GM13976 (cell line): ENCODE results near the gene AKR1C2.

ENCODE experiments used
- DNase-seq: peaks from one replicate; pipeline ENCODE4 v3.0.0; 2012; ENCODE audit warnings: low spot score
- in situ Hi-C: fragments of 300-500 bp; cut with MboI; formaldehyde crosslinking; loops from one replicate; pipeline ENCODE4 v1.12.0; 2022; ENCODE audit warnings: low sequenced_read_pairs, mixed read lengths, inconsistent platforms; ENCODE audit not compliant: unreplicated experiment
- TF ChIP-seq, protein P1 (sequence below): IDR thresholded peaks from 2 replicates; pipeline ENCODE4 v1.5.1; 2012; ENCODE audit warnings: borderline replicate concordance, mild to moderate bottlenecking; ENCODE audit not compliant: insufficient read depth; ENCODE audit errors: extremely low read depth, missing control alignments, control extremely low read depth

AKR1C2 gene

DNA sequence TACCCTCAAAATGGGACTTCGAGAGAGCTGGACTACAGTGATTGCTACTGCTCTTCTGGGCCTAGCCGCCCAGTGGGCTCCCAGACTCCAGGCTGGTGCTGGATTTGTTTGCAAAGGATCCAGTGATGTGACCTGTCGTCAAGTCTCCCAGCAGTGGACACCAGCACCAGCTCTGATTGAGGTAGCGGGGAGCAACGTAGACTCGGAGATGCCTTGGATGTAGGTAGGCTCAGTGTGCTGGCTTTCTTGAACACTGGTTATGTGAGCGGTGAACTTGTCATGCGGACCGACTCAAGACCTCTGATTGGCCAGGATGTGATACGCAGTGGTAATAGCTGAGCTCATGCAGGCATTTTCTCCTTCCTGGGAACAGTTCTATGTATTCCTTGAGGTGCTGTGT is 19.4 kb downstream of the AKR1C2 start:
- TF ChIP-seq, protein P1, sequence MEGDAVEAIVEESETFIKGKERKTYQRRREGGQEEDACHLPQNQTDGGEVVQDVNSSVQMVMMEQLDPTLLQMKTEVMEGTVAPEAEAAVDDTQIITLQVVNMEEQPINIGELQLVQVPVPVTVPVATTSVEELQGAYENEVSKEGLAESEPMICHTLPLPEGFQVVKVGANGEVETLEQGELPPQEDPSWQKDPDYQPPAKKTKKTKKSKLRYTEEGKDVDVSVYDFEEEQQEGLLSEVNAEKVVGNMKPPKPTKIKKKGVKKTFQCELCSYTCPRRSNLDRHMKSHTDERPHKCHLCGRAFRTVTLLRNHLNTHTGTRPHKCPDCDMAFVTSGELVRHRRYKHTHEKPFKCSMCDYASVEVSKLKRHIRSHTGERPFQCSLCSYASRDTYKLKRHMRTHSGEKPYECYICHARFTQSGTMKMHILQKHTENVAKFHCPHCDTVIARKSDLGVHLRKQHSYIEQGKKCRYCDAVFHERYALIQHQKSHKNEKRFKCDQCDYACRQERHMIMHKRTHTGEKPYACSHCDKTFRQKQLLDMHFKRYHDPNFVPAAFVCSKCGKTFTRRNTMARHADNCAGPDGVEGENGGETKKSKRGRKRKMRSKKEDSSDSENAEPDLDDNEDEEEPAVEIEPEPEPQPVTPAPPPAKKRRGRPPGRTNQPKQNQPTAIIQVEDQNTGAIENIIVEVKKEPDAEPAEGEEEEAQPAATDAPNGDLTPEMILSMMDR = no peak
- DNase-seq = no peak
- in situ Hi-C loops = no loop called here

DNA sequence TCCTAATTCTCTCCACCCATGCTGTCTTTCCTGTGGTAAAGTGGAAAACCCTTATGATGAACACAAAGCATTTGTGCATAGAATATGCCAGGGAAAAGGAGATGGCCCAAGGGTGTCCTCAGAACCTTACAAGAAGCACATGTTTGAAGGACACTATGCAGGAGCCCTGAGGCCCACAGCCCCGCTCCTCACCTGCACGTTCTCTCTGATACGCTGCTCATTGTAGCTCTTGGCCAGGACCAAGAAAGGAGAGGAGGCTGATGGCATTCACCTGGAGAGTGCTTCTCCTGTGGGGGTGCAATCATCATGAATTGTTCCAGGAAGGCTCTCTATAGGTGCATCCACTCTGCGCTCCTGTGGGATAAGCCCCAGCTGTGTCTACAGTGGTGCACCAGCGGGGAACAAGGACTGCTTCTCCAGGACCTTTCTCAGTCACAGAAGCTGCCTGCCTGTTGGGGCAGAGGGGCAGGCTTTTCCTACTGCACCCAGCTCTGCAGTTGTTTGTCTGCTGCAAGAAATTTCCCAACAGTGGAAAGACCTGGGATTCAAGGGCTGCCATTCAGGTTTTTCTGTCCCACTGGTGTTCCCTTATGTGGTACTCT is 19.9 kb downstream of the AKR1C2 start:
- TF ChIP-seq, protein P1 = no peak
- DNase-seq = no peak
- in situ Hi-C loops = no loop called here

DNA sequence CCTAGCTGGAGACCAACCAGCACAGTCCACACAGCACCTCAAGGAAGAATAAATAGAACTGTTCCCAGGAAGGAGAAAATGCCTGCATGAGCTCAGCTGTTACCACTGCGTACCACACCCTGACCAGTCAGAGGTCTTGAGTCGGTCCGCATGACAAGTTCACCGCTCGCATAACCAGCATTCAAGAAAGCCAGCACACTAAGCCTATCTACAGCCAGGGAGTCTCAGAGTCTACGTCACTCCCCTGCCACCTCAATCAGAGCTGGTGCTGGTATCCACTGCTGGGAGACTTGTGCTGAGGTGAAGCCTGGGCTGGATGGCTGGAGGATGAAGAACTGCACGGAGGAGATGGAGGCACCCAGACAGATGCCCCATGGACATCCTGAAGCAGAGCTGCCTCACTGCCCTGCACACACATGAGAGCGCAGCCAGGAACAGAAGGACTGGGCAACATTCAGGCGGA is 20.9 kb downstream of the AKR1C2 start:
- TF ChIP-seq, protein P1 = no peak
- DNase-seq = no peak
- in situ Hi-C loops = no loop called here

DNA sequence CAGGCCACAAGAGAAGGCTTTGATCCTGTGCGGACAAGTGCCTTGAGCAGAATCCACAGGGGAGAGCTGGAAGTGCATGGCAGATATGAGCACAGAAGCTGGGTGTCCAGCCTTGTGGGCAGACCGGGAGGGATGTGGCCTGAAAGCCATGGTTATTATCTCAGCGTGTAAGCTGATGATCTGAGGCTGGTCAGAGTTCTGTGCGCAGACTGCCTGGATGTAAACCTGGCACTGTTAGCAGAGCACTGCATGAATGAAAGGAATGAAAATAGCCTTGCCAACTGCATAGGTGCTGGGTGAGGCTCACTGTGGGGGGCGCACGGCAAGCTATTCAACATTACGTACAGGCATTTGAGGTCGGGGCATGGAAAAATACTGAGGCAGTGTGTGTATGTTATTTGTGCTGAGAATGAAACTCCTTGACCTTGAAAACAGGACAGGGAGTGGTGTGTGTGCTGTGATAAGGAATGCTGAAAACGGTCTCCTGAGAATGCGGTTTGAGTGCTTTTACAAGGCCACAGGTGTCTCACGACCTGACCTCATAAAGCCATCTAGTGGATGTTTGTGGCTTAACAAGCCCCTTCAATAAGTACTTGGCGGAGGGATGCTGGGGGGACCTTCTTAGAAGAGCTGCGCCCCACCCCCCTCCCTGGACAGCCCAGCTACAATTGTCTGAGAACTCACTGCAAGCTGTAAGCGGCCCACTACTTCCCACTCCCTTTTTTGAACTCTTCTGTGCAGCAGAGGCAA is 21.8 kb downstream of the AKR1C2 start:
- peak; percentile 11 for DNase-seq
- TF ChIP-seq, protein P1 = peak; percentile 41
- in situ Hi-C loops = no loop called here

DNA sequence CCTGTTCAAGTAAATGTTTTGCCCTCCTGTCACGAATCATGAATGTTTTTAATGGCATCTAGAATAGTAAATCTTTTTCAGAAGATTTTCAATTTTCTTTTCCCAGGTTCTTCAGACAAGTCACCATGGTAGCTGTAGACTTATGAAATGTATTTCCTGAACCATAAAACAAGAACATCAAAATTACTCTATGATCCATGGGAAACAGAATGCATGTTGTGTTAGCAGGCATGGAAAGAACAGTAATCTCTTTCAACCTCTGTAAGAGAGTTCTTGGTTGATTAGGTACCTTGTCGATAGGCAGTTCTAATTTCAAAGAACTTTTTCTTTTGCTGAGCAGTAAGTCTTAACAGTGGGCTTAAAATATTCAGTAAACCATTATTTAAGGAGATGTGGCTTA is 22.9 kb downstream of the AKR1C2 start:
- TF ChIP-seq, protein P1 = no peak
- no peak for DNase-seq
- in situ Hi-C loops = no loop called here

DNA sequence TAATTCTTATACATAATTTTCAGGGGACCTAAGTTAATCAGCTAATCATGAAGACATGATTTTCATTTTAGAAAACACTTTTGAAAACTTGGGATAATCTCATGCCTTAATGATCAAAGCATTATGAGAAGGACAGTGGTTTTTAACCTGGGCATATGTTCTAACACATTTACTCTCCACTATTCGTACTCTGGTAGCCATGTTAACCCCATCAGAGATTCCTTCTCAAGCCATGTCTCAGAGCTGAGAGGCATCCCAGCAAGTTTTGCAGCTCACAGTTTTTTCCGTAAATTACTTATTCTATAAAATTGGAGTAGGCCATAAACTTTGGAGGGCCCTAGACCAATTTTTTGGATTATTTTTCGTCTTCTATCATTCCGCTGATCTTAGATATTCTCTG is 24.8 kb downstream of the AKR1C2 start:
- TF ChIP-seq, protein P1 = no peak
- no peak for DNase-seq
- in situ Hi-C loops = no loop called here
